ENCODE measurements around the gene MUC3A.

The MUC3A gene

GRCh38 chr7:100968650-100969049, 19.3 kb downstream of the MUC3A start:
- no peak overlapping the region for H3K4me3 ChIP-seq (ENCODE audit: low read length)
- H3K4me1 ChIP-seq (ENCODE audit: low read length): no peaks in the 10 kb centered on the region
- H3K79me2 ChIP-seq (ENCODE audit: low read length): no peaks in the 10 kb centered on the region
- no peaks in the 10 kb centered on the region for H3K36me3 ChIP-seq (replicated peaks; ENCODE audit: low read depth, low read length)
- H3K9me3 ChIP-seq (ENCODE audit: insufficient read depth, low read length): no peaks in the 10 kb centered on the region
- H3K27ac ChIP-seq (ENCODE audit: low read length): no peak overlapping the region
- H4K20me1 ChIP-seq (ENCODE audit: insufficient read depth, low read length): no peaks in the 10 kb centered on the region
- peaks cover 19% of the 10 kb centered on the region for H3K27me3 ChIP-seq (ENCODE audit: low read depth, low read length)
- H3K4me2 ChIP-seq (ENCODE audit: low read length): no peak overlapping the region
- no peak overlapping the region for H3K9ac ChIP-seq (ENCODE audit: low read length)
- no peak overlapping the region for H2AFZ ChIP-seq (ENCODE audit: low read depth, low read length)
- TF ChIP-seq EZH2phosphoT487 (IDR thresholded peaks at IDR 0.05; ENCODE audit: low read depth): no peak
- TF ChIP-seq, protein P1, sequence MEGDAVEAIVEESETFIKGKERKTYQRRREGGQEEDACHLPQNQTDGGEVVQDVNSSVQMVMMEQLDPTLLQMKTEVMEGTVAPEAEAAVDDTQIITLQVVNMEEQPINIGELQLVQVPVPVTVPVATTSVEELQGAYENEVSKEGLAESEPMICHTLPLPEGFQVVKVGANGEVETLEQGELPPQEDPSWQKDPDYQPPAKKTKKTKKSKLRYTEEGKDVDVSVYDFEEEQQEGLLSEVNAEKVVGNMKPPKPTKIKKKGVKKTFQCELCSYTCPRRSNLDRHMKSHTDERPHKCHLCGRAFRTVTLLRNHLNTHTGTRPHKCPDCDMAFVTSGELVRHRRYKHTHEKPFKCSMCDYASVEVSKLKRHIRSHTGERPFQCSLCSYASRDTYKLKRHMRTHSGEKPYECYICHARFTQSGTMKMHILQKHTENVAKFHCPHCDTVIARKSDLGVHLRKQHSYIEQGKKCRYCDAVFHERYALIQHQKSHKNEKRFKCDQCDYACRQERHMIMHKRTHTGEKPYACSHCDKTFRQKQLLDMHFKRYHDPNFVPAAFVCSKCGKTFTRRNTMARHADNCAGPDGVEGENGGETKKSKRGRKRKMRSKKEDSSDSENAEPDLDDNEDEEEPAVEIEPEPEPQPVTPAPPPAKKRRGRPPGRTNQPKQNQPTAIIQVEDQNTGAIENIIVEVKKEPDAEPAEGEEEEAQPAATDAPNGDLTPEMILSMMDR (IDR thresholded peaks at IDR 0.05; ENCODE audit: low read depth, low read length): no peak

- no peaks in the 10 kb centered on the region for H3K4me1 ChIP-seq (ENCODE audit: low read length)
- no peak for TF ChIP-seq EZH2phosphoT487 (IDR thresholded peaks at IDR 0.05; ENCODE audit: low read depth)
- TF ChIP-seq, protein P1 (IDR thresholded peaks at IDR 0.05; ENCODE audit: low read depth, low read length): no peak
- H3K9me3 ChIP-seq (ENCODE audit: insufficient read depth, low read length): no peaks in the 10 kb centered on the region
- peaks cover 18% of the 10 kb centered on the region for H3K27me3 ChIP-seq (ENCODE audit: low read depth, low read length)
- no peak within 1 kb of the TSS for H3K4me3 ChIP-seq (ENCODE audit: low read length)
- H3K79me2 ChIP-seq (ENCODE audit: low read length): no peaks in the 10 kb centered on the region
- H2AFZ ChIP-seq (ENCODE audit: low read depth, low read length): no peak within 1 kb of the TSS
- H3K9ac ChIP-seq (ENCODE audit: low read length): no peak within 1 kb of the TSS
- no peaks in the 10 kb centered on the region for H3K36me3 ChIP-seq (replicated peaks; ENCODE audit: low read depth, low read length)
- H4K20me1 ChIP-seq (ENCODE audit: insufficient read depth, low read length): no peaks in the 10 kb centered on the region
- no peak within 1 kb of the TSS for H3K27ac ChIP-seq (ENCODE audit: low read length)
- H3K4me2 ChIP-seq (ENCODE audit: low read length): no peak within 1 kb of the TSS
Observed at GRCh38 chr7:100969066-100969615, 19.8 kb downstream of the MUC3A start, which contains the start of gene MUC12. MUC12 (plus strand) TSS chr7:100969565; CDS start chr7:100969623, 58 bp downstream.

DNA sequence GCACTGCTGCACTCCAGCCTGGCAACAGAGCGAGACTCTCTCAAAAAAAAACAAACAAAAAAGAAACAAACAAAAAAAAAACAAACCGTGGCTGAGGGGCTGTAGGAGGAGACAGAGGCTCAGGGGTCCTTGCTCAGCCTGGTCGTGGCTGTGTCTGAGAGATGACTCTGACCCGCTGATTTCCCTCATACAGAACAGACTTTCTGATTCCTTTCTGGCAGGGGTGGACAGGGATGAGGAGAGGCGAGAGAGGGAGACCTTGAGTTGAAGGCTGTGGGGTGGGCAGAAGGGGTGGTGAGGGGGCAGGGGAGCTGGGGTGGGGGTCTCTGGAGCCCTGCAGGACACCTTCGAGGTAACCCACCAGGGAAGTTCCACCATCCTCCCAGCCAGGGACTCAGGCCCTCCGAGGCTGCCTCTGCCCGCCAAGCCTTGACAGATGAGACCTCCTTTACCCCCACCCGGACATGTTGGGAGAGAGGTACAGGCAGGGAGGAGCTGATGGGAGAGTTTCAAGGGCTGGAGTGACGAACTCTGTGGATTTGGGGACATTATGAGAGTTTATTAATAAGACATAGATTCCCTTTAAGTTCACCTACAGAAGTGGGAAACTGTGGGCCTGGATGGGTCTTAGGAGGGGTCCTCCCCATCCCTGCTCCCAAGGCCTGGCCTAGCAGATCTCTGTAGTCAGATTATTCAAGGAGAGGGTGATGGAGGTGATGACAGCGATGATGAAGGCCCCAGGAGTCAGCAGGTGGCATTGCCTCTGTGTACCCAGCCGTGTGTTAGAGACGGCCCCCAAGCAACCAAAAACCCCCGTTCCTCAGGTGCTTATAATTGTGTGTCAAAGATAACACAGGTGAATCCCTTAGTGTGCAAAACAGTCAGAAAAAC, 22.0 kb downstream of the MUC3A start:
- Histone ChIP-seq H3K9me3 (ENCODE audit: insufficient read depth, low read length) (no peaks in the 10 kb centered on the region), H3K36me3 (replicated peaks; ENCODE audit: low read depth, low read length) (no peaks in the 10 kb centered on the region), H4K20me1 (ENCODE audit: insufficient read depth, low read length) (no peaks in the 10 kb centered on the region), H2AFZ (ENCODE audit: low read depth, low read length) (no peak overlapping the region), H3K4me3 (ENCODE audit: low read length) (no peak overlapping the region), H3K27ac (ENCODE audit: low read length) (no peak overlapping the region), H3K27me3 (ENCODE audit: low read depth, low read length) (peaks cover 23% of the 10 kb centered on the region), H3K4me2 (ENCODE audit: low read length) (no peak overlapping the region), H3K4me1 (ENCODE audit: low read length) (no peaks in the 10 kb centered on the region), H3K9ac (ENCODE audit: low read length) (no peak overlapping the region), H3K79me2 (ENCODE audit: low read length) (no peaks in the 10 kb centered on the region)
- TF ChIP-seq, protein P1 (IDR thresholded peaks at IDR 0.05; ENCODE audit: low read depth, low read length): no peak
- TF ChIP-seq EZH2phosphoT487 (IDR thresholded peaks at IDR 0.05; ENCODE audit: low read depth): no peak

GRCh38 chr7:100972002-100972347, 22.6 kb downstream of the MUC3A start:
- Histone ChIP-seq H3K4me3 (ENCODE audit: low read length) (no peak overlapping the region), H3K27me3 (ENCODE audit: low read depth, low read length) (peaks cover 20% of the 10 kb centered on the region), H3K36me3 (replicated peaks; ENCODE audit: low read depth, low read length) (no peaks in the 10 kb centered on the region), H3K27ac (ENCODE audit: low read length) (no peak overlapping the region), H3K79me2 (ENCODE audit: low read length) (no peaks in the 10 kb centered on the region), H3K9ac (ENCODE audit: low read length) (no peak overlapping the region), H4K20me1 (ENCODE audit: insufficient read depth, low read length) (no peaks in the 10 kb centered on the region), H2AFZ (ENCODE audit: low read depth, low read length) (no peak overlapping the region), H3K4me1 (ENCODE audit: low read length) (no peaks in the 10 kb centered on the region), H3K4me2 (ENCODE audit: low read length) (no peak overlapping the region), H3K9me3 (ENCODE audit: insufficient read depth, low read length) (no peaks in the 10 kb centered on the region)
- TF ChIP-seq, protein P1 (IDR thresholded peaks at IDR 0.05; ENCODE audit: low read depth, low read length): no peak
- no peak for TF ChIP-seq EZH2phosphoT487 (IDR thresholded peaks at IDR 0.05; ENCODE audit: low read depth)
